Astrocyte of the spinal cord (primary cell): ENCODE measurements around the gene NPHP4.
A peak's percentile ranks its signal among the peaks of the same experiment; 100 is the strongest.

Source experiments
- DNase-seq: peaks from one replicate; pipeline ENCODE4 v3.0.0; 2011; ENCODE audit warnings: low read depth, low spot score
- H3K4me3 ChIP-seq: 2 replicates; pipeline ENCODE4 v1.5.1; 2011; ENCODE audit warnings: low read depth, mild to moderate bottlenecking, low read length, moderate library complexity
- CTCF ChIP-seq: IDR thresholded peaks from 2 replicates; pipeline ENCODE4 v1.5.1; 2012; ENCODE audit warnings: low read depth, mild to moderate bottlenecking, low read length, inconsistent platforms
- in situ Hi-C: cut with HindIII; loops from 2 replicates; pipeline ENCODE4 v1.10.0; 2017; ENCODE audit warnings: low sequenced_read_pairs

Gene NPHP4

DNA sequence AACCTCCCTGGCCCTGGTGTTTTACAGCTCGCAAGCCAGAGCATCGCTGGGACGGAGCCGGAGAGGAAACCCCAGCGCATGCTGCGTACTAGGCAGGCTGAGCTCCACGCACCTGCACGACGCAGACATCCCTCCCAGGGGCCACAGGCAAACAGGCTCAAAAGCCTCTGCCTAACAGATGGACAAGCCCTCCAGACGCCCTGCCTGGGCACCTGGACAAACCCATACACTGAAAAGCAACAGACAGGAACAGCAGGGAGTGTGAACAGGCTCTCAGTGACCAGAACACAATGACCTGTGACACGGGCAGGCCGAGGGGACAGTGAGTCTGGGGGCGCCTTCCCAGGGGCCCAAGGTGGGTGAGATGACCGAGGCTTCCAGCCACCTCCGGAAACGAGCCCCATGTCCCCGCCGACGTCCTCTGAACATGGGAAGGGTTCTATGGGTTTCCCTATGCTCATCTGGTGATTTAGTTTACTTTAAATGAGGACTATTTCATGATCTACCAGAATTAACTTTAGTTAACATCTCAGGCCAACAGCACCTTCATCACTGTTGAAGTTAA, 40.3 kb downstream of the NPHP4 start:
- H3K4me3 ChIP-seq = no peak overlapping the region
- no peak for DNase-seq
- TF ChIP-seq CTCF = no peak
- in situ Hi-C loops = no loop called here

GRCh38 chr1:5950994-5951785, 41.0 kb downstream of the NPHP4 start:
- in situ Hi-C loops = no loop called here
- no peak overlapping the region for H3K4me3 ChIP-seq
- no peak for TF ChIP-seq CTCF
- DNase-seq = no peak

DNA sequence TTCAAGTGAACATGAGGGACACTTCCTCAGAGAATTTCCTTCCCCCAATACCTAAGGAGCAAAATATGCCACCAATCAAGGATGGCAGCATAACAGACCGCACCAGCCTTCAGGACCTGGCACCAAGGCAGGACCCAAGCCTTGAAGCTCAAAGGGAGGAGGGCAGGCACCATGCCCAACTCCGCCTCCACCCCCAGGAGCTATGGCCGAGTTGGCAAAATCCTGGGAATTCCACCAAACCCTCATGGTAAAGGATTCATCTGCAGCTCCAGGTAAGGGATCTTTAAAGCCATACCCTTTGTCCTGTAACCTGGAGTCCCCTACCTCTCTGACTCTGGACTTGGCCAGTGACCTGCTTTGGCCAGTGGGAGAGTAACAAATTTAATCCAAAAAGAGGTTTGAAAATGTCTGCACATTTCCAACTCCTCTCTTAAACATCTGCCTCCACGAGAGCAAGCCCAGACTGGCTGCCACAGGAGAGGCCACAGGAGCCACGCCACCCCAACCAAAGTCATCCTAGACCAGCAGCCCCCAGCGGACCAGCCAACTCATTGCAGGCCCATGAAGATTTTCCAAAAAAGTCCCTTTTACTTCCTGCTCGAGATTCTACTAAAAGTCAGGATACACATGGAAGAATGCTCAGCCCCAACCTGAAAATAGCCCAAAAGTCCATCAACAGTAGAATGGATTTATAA, 41.9 kb downstream of the NPHP4 start:
- no peak for TF ChIP-seq CTCF
- no peak for DNase-seq
- no peak overlapping the region for H3K4me3 ChIP-seq
- in situ Hi-C loops = no loop called here

DNA sequence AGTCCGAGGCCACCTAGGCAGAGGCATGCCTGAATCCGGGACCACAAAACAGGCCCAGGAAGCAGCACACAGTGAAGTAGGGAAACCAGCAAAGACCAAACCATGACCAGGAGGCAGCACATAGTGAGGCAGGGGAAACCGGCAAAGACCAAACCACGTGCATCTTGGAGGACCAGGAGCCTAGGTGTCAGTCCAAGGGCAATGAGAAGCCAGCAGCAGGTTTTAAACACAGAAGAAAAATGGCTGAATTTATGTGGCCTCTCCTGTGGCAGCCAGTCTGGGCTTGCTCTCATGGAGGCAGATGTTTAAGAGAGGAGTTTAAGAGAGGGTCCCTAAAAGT, 42.5 kb downstream of the NPHP4 start:
- in situ Hi-C loops = no loop called here
- H3K4me3 ChIP-seq = no peak overlapping the region
- TF ChIP-seq CTCF = no peak
- no peak for DNase-seq

DNA sequence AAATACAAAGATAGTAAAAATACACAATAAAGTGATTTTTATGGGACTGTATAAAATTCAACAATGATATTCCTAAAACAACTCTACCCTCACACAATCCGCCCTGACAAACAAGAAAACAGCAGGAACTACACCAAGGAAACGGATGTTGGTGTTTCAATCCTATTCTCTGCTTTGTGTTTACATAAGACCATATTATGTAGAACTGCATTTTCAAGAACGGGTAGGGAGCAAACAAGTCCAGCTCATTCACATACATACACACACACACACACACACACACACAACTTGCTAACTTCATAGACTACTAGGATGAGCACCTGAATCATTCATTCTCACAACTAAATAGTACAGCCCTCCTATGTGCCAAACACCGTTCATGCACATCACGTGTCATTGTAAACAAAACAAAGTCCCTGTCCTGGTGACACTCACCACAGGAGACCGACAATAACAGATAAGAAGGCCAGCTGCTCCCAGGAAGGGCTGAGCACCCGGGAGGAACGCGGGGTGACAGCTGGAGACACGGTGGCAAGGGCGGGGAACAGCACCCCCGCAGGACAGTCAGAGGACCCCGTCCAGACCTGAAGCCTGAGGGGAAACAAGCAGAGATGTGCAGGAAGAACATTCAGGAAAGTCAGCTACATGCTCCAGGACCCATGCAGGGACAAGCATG, 43.0 kb downstream of the NPHP4 start:
- TF ChIP-seq CTCF = peak; percentile 22
- in situ Hi-C loops = no loop called here
- H3K4me3 ChIP-seq = no peak overlapping the region
- no peak for DNase-seq

GRCh38 chr1:5948681-5949005, 43.6 kb downstream of the NPHP4 start:
- no peak for DNase-seq
- no peak for TF ChIP-seq CTCF
- H3K4me3 ChIP-seq = no peak overlapping the region
- in situ Hi-C loops = no loop called here
